Endothelial cell of umbilical vein (primary cell): ENCODE data around the gene SGTA. TPM values are rescaled to one million over a fixed set of nuclear protein-coding genes. Genes with fewer than 3 reads are reported as not detected.

Experiments
- BruUV-seq: library from RNA; stranded (reverse); fragments of 400-500 nt; replicated peaks from 2 replicates; lab custom pipeline; 2021; lab: Mats Ljungman, UMichigan
- CTCF ChIA-PET: fragments of 300-600, 350-600 bp; sonication (Branson Sonifier 250); formaldehyde crosslinking; loops from one replicate; lab custom pipeline; 2021; ENCODE audit warnings: antibody characterized with exemption, inconsistent platforms; lab: Charles Lee
- POLR2A ChIA-PET: fragments of 300-600, 350-600 bp; sonication (Branson Sonifier 250); formaldehyde crosslinking; loops from one replicate; lab custom pipeline; 2021; ENCODE audit warnings: antibody characterized with exemption, inconsistent platforms; lab: Charles Lee
- DNase-seq: peaks from one replicate; pipeline ENCODE4 v3.0.0-alpha.2; 2011; ENCODE audit warnings: low read depth, low spot score
- FAIRE-seq: peaks from 2 replicates; lab custom pipeline; 2011; peaks lifted over from hg19 to GRCh38; lab: Jason Lieb, UNC
- H2AFZ ChIP-seq: 2 replicates; pipeline ENCODE4 v1.6.0; 2012; ENCODE audit warnings: low read depth, low read length, control low read depth, inconsistent platforms
- H3K27ac ChIP-seq: 2 replicates; pipeline ENCODE4 v1.5.1; 2011; ENCODE audit warnings: low read depth, mild to moderate bottlenecking, control low read depth, low read length, moderate library complexity; ENCODE audit not compliant: insufficient read depth
- H3K27me3 ChIP-seq, 2 experiments: 2 replicates each; pipeline versions ENCODE4 v1.6.0 to v1.6.1; 2011; ENCODE audit warnings: low read length in 2 of 2, mixed read lengths in 1 of 2; ENCODE audit not compliant: control insufficient read depth in 2 of 2, insufficient read depth in 2 of 2
- H3K36me3 ChIP-seq, 2 experiments: 2 replicates in 1 of 2; 3 replicates in 1 of 2; pipeline ENCODE4 v1.5.1; 2011; ENCODE audit warnings: low read length in 2 of 2, mild to moderate bottlenecking in 1 of 2, moderate library complexity in 1 of 2; ENCODE audit not compliant: control insufficient read depth in 2 of 2, insufficient read depth in 2 of 2; ENCODE audit errors: extremely low read depth in 1 of 2
- H3K4me1 ChIP-seq: 3 replicates; pipeline ENCODE4 v1.5.1; 2011; ENCODE audit warnings: mild to moderate bottlenecking, low read length; ENCODE audit not compliant: control insufficient read depth, insufficient read depth; ENCODE audit errors: extremely low read depth
- H3K4me2 ChIP-seq: 2 replicates; pipeline ENCODE4 v1.6.1; 2011; ENCODE audit warnings: low read length, control low read depth, mixed read lengths; ENCODE audit not compliant: insufficient read depth
- H3K4me3 ChIP-seq, 3 experiments: fragments of 200-600 bp in 1 of 3; sonication (generic), shearing (Covaris generic) in 1 of 3; replicated peaks in 1 of 3; 2 replicates each; pipeline ENCODE4 v1.5.1; 2011 to 2016; ENCODE audit warnings: control low read depth in 3 of 3, low read length in 3 of 3, mild to moderate bottlenecking in 2 of 3, inconsistent platforms in 1 of 3, low read depth in 1 of 3, moderate library complexity in 1 of 3; ENCODE audit not compliant: insufficient read depth in 1 of 3
- H3K79me2 ChIP-seq: 2 replicates; pipeline ENCODE4 v1.6.0; 2012; ENCODE audit warnings: low read length, inconsistent platforms; ENCODE audit not compliant: control insufficient read depth, insufficient read depth
- H3K9ac ChIP-seq: replicated peaks from 2 replicates; pipeline ENCODE3; 2011; ENCODE audit warnings: low read length, control low read depth; ENCODE audit not compliant: insufficient read depth; ENCODE audit errors: extremely low read depth
- H3K9me1 ChIP-seq: replicated peaks from 3 replicates; pipeline ENCODE4 v1.6.0; 2011; ENCODE audit warnings: mild to moderate bottlenecking, low read length; ENCODE audit not compliant: control insufficient read depth, insufficient read depth; ENCODE audit errors: extremely low read depth
- H3K9me3 ChIP-seq: replicated peaks from 2 replicates; pipeline ENCODE4 v1.5.1; 2012; ENCODE audit warnings: low read length, inconsistent platforms; ENCODE audit not compliant: control insufficient read depth, insufficient read depth
- H4K20me1 ChIP-seq: replicated peaks from 2 replicates; pipeline ENCODE3; 2011; ENCODE audit warnings: mild to moderate bottlenecking, low read length; ENCODE audit not compliant: control insufficient read depth, insufficient read depth; ENCODE audit errors: extremely low read depth
- POLR2A ChIP-seq: IDR thresholded peaks from 2 replicates; pipeline ENCODE4 v1.6.1; 2012; ENCODE audit warnings: low read depth, mild to moderate bottlenecking, control low read depth, low read length
- dilution Hi-C: fragments of 300-500 bp; cut with MboI; formaldehyde crosslinking; loops from one replicate; pipeline ENCODE4 v1.15.0; 2019; ENCODE audit warnings: low sequenced_read_pairs; ENCODE audit not compliant: extremely low pct_ligation_motif_present
- intact Hi-C: fragments of 100-400 bp; cut with micrococcal nuclease; formaldehyde crosslinking; loops from one replicate; pipeline ENCODE4 v1.10.0; 2022
- polyA plus RNA-seq, 4 experiments: library from polyadenylated mRNA; depleted of rRNA in 3 of 4; stranded (reverse) in 3 of 4; unstranded in 1 of 4; fragments of >200 nt; gene quantifications; 2 replicates each; pipeline versions ENCODE4 v1.2.1 to v1.2.3, GENCODE V29; 2011 to 2012; ENCODE audit warnings: missing spikeins in 1 of 4
- total RNA-seq: library from RNA; stranded (reverse); gene quantifications from 2 replicates; pipeline ENCODE4 v1.2.3, GENCODE V29; 2021

SGTA gene
- total and polyA plus RNA-seq, 2 donors (not counting 3 experiments of a cell fraction or from before 2014, with no cell fraction given) = 76.5 to 119 TPM

- no peak for TF ChIP-seq POLR2A
- ChIA-PET CTCF (no interaction called here), POLR2A (no interaction called here)
- intact Hi-C loops = no loop called here
- no peak overlapping the region for H3K27ac ChIP-seq
- H3K4me2 ChIP-seq = no peak overlapping the region
- H4K20me1 ChIP-seq = no peaks in the 10 kb centered on the region
- H3K4me3 ChIP-seq = no peak overlapping the region
- dilution Hi-C loops = no loop called here
- no peaks in the 10 kb centered on the region for H3K79me2 ChIP-seq
- DNase-seq = no peak
- H3K9me1 ChIP-seq = no peaks in the 10 kb centered on the region
- H3K4me1 ChIP-seq = no peaks in the 10 kb centered on the region
- H3K9ac ChIP-seq = no peak overlapping the region
- H3K9me3 ChIP-seq = no peaks in the 10 kb centered on the region
- BruUV-seq = no TSS peak
- H3K27me3 ChIP-seq = no peaks in the 10 kb centered on the region
- H2AFZ ChIP-seq = no peak overlapping the region
- H3K36me3 ChIP-seq = peaks cover 7 to 11% of the 10 kb centered on the region in 2 experiments
- FAIRE-seq = no peak
Measured at GRCh38 chr19:2795827-2796658, 13.0 kb upstream of the SGTA start.

- no peak for TF ChIP-seq POLR2A
- CTCF ChIA-PET = no interaction called here
Measured at GRCh38 chr19:2793577-2793976, 10.5 kb upstream of the SGTA start.

More at GRCh38 chr19:2793577-2793976, 10.5 kb upstream of the SGTA start:
- dilution Hi-C loops (no loop called here), intact Hi-C loops (no loop called here)
- no peaks in the 10 kb centered on the region for H3K9me1 ChIP-seq
- H3K4me1 ChIP-seq = no peaks in the 10 kb centered on the region
- H3K4me3 ChIP-seq = no peak overlapping the region
- H4K20me1 ChIP-seq = no peaks in the 10 kb centered on the region
- no peak overlapping the region for H2AFZ ChIP-seq
- POLR2A ChIA-PET = no interaction called here
- no peak overlapping the region for H3K4me2 ChIP-seq
- H3K9ac ChIP-seq = no peak overlapping the region
- no TSS peak for BruUV-seq
- no peak overlapping the region for H3K27ac ChIP-seq
- H3K36me3 ChIP-seq = peaks cover 8 to 12% of the 10 kb centered on the region in 2 experiments
- DNase-seq (no peak), FAIRE-seq (no peak)
- H3K27me3 ChIP-seq = no peaks in the 10 kb centered on the region
- H3K79me2 ChIP-seq = peaks cover 8% of the 10 kb centered on the region
- H3K9me3 ChIP-seq = no peaks in the 10 kb centered on the region
